ENCODE measurements around the gene KCNK4.

Gene KCNK4

GRCh38 chr11:64254326-64254725 lies 36.8 kb upstream of the KCNK4 start:
- no peak for DNase-seq

GRCh38 chr11:64255135-64256128 lies 35.7 kb upstream of the KCNK4 start:
- DNase-seq, result no peak

GRCh38 chr11:64256300-64256699 lies 34.8 kb upstream of the KCNK4 start:
- no peak for DNase-seq

GRCh38 chr11:64258356-64258755 lies 32.7 kb upstream of the KCNK4 start:
- no peak for DNase-seq

GRCh38 chr11:64258946-64259532 lies 32.1 kb upstream of the KCNK4 start:
- no peak for DNase-seq

GRCh38 chr11:64259533-64260067 lies 31.5 kb upstream of the KCNK4 start:
- no peak for DNase-seq

- DNase-seq, result no peak
Observed at GRCh38 chr11:64260147-64260708, 30.9 kb upstream of the KCNK4 start.

GRCh38 chr11:64261556-64262080 lies 29.5 kb upstream of the KCNK4 start:
- no peak for DNase-seq

GRCh38 chr11:64262271-64263002 lies 28.7 kb upstream of the KCNK4 start:
- no peak for DNase-seq

- no peak for DNase-seq
Observed at GRCh38 chr11:64263021-64263946, 27.8 kb upstream of the KCNK4 start.

GRCh38 chr11:64263947-64264317 lies 27.2 kb upstream of the KCNK4 start:
- no peak for DNase-seq

GRCh38 chr11:64264371-64264852 lies 26.7 kb upstream of the KCNK4 start:
- DNase-seq, result no peak

- no peak for DNase-seq
Observed at GRCh38 chr11:64265176-64266160, 25.6 kb upstream of the KCNK4 start.

GRCh38 chr11:64266339-64266738 lies 24.8 kb upstream of the KCNK4 start:
- DNase-seq, result no peak

GRCh38 chr11:64267207-64267945 lies 23.7 kb upstream of the KCNK4 start:
- no peak for DNase-seq

- DNase-seq, result no peak
Observed at GRCh38 chr11:64268025-64268892, 22.8 kb upstream of the KCNK4 start.

- DNase-seq, result peak; percentile 41 to 53
Observed at GRCh38 chr11:64268893-64269539, 22.1 kb upstream of the KCNK4 start.

Data from CD4-positive, alpha-beta T cell treated with Interleukin-4 for 1 hour (primary cell).